Activated naive CD4-positive, alpha-beta T cell treated with anti-CD3 and anti-CD28 coated beads, Interleukin-2, amount 50 U/mL, for 24 hours (primary cell): ENCODE data around the gene DERA.
"Not testable (repeated sequence)": the region's sequence is repeated elsewhere in the genome, so short reads cannot be mapped to it uniquely, and the experiment has no call there.

Source experiments
- H3K27ac Mint-ChIP-seq: one replicate; pipeline ENCODE4 v1.8.0; 2021; ENCODE audit warnings: mild to moderate bottlenecking, mixed read lengths
- H3K27me3 Mint-ChIP-seq: one replicate; pipeline ENCODE4 v1.8.0; 2021; ENCODE audit warnings: mixed read lengths
- H3K36me3 Mint-ChIP-seq: one replicate; pipeline ENCODE4 v1.8.0; 2021; ENCODE audit warnings: mixed read lengths
- H3K4me1 Mint-ChIP-seq: one replicate; pipeline ENCODE4 v1.8.0; 2021; ENCODE audit warnings: mixed read lengths
- H3K4me3 Mint-ChIP-seq: one replicate; pipeline ENCODE4 v1.8.0; 2021; ENCODE audit warnings: mild to moderate bottlenecking, mixed read lengths
- H3K9me3 Mint-ChIP-seq: one replicate; pipeline ENCODE4 v1.8.0; 2021; ENCODE audit warnings: mixed read lengths

The DERA gene

GRCh38 chr12:15931590-15932053 lies 20.5 kb downstream of the DERA start:
- peaks cover 5% of the 10 kb centered on the region for H3K9me3 Mint-ChIP-seq
- H3K4me1 Mint-ChIP-seq: no peaks in the 10 kb centered on the region
- no peak overlapping the region for H3K27ac Mint-ChIP-seq
- H3K27me3 Mint-ChIP-seq: no peaks in the 10 kb centered on the region
- no peak overlapping the region for H3K4me3 Mint-ChIP-seq
- peaks cover 10% of the 10 kb centered on the region for H3K36me3 Mint-ChIP-seq

- H3K27ac Mint-ChIP-seq: no peak overlapping the region
- H3K36me3 Mint-ChIP-seq: peaks cover 10% of the 10 kb centered on the region
- no peaks in the 10 kb centered on the region for H3K27me3 Mint-ChIP-seq
- H3K4me3 Mint-ChIP-seq: no peak overlapping the region
- H3K9me3 Mint-ChIP-seq: peaks cover 11% of the 10 kb centered on the region
- no peaks in the 10 kb centered on the region for H3K4me1 Mint-ChIP-seq
Measured at GRCh38 chr12:15932327-15932726, 21.2 kb downstream of the DERA start.

DNA sequence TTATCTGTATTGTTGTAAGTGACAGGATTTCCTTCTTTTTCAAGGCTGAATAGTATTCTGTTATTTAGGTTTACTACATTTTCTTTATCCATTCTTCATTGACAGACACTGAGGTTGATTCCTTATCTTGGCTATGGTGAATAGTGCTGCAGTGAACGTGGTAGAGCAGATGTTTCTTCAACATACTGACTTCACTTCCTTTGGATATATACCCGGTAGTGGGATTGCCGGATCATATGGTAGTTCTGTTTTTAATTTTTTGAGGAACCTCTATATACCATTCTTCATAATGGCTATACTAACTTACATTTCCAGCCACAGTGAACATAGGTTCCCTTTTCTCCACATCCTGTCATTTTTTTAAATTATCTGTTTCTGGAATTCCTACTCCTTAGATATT lies 21.8 kb downstream of the DERA start:
- H3K9me3 Mint-ChIP-seq: peaks cover 11% of the 10 kb centered on the region
- H3K27ac Mint-ChIP-seq: no peak overlapping the region
- H3K4me1 Mint-ChIP-seq: peaks cover 5% of the 10 kb centered on the region
- H3K27me3 Mint-ChIP-seq: no peaks in the 10 kb centered on the region
- H3K36me3 Mint-ChIP-seq: peaks cover 15% of the 10 kb centered on the region
- no peak overlapping the region for H3K4me3 Mint-ChIP-seq

DNA sequence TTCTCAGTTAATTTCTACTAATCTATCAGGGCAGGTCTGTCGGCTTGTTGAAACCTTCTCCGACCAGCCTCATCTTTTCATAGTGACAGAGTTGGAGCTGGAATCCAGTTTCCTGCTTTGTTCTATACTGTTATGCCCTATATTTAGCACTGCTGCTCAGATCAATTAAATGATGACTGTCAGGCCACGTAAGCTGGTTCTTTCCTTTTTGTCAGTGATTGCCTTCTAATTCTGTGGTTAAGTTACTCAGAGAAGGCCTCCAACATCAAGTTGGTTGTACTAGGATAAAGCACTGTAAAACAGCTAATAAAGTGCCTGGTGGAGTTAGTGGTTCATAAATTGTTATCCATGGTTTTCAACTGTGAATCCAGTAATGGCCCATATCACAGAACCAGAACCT lies 22.6 kb downstream of the DERA start:
- peaks cover 15% of the 10 kb centered on the region for H3K36me3 Mint-ChIP-seq
- no peak overlapping the region for H3K4me3 Mint-ChIP-seq
- H3K4me1 Mint-ChIP-seq: peaks cover 5% of the 10 kb centered on the region
- H3K27me3 Mint-ChIP-seq: no peaks in the 10 kb centered on the region
- peaks cover 11% of the 10 kb centered on the region for H3K9me3 Mint-ChIP-seq
- H3K27ac Mint-ChIP-seq: no peak overlapping the region

GRCh38 chr12:15936751-15937150 lies 25.6 kb downstream of the DERA start:
- H3K27me3 Mint-ChIP-seq: no peaks in the 10 kb centered on the region

DNA sequence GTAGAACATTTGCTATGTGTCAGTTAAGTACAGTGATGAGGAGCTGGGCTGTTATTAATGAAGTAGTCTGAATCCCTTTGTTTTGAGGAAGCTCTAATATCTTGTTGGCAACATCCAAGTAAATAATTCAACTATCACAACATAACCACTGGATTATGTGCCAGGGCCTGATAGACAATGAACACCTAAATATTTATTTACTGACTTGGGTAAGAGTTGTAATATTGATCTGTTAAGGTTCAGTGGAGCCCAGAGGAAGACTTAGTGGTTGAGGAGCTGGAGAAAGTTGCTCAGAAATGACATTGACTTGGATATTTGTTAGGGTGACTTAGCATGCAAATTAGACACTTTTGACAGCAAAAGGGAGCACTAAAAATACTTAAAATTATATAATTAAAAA lies 26.8 kb downstream of the DERA start:
- H3K27ac Mint-ChIP-seq: no peak overlapping the region
- peaks cover 28% of the 10 kb centered on the region for H3K36me3 Mint-ChIP-seq
- H3K9me3 Mint-ChIP-seq: peaks cover 15% of the 10 kb centered on the region
- H3K4me1 Mint-ChIP-seq: peaks cover 9% of the 10 kb centered on the region
- H3K27me3 Mint-ChIP-seq: no peaks in the 10 kb centered on the region
- no peak overlapping the region for H3K4me3 Mint-ChIP-seq

More at GRCh38 chr12:15936751-15937150, 25.6 kb downstream of the DERA start:
- Mint-ChIP-seq H3K9me3 (peaks cover 16% of the 10 kb centered on the region), H3K4me1 (peaks cover 9% of the 10 kb centered on the region), H3K4me3 (no peak overlapping the region), H3K27ac (no peak overlapping the region), H3K36me3 (peaks cover 25% of the 10 kb centered on the region)

DNA sequence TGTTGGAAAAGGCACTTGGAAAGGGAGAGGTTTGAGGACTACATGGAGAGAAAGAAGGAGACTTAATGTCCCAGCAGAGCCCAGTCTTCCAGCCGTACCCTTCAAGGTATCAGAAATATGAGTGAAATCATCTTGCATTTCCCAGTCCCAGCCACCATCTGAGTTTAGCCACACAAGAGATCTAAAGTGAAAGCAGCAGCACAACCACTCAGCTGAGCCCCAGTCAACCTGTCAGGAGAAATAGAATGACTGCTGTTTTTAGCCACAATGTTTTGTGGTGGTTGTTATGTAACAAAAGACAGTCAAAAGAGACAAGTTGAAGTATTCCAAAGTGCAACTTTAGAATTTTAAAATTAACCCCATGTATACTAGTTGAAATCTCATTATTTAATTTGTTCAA lies 28.0 kb downstream of the DERA start:
- Mint-ChIP-seq H3K4me1 (peaks cover 9% of the 10 kb centered on the region), H3K36me3 (peaks cover 26% of the 10 kb centered on the region), H3K4me3 (no peak overlapping the region), H3K27me3 (no peaks in the 10 kb centered on the region), H3K27ac (no peak overlapping the region), H3K9me3 (peaks cover 12% of the 10 kb centered on the region)

GRCh38 chr12:15942475-15942874 lies 31.3 kb downstream of the DERA start:
- H3K27me3 Mint-ChIP-seq: no peaks in the 10 kb centered on the region
- peaks cover 17% of the 10 kb centered on the region for H3K4me1 Mint-ChIP-seq
- peaks cover 11% of the 10 kb centered on the region for H3K9me3 Mint-ChIP-seq
- peaks cover 34% of the 10 kb centered on the region for H3K36me3 Mint-ChIP-seq
- no peak overlapping the region for H3K27ac Mint-ChIP-seq
- no peak overlapping the region for H3K4me3 Mint-ChIP-seq

- not testable (repeated sequence) for H3K27me3 Mint-ChIP-seq, H3K27ac Mint-ChIP-seq, H3K4me3 Mint-ChIP-seq
- peaks cover 37% of the 10 kb centered on the region for H3K36me3 Mint-ChIP-seq
- peaks cover 17% of the 10 kb centered on the region for H3K4me1 Mint-ChIP-seq
- H3K9me3 Mint-ChIP-seq: peaks cover 15% of the 10 kb centered on the region
Measured at GRCh38 chr12:15943519-15943918, 32.4 kb downstream of the DERA start.

- not testable (repeated sequence) for H3K27ac Mint-ChIP-seq, H3K27me3 Mint-ChIP-seq, H3K9me3 Mint-ChIP-seq, H3K4me3 Mint-ChIP-seq
- peaks cover 22% of the 10 kb centered on the region for H3K36me3 Mint-ChIP-seq
- H3K4me1 Mint-ChIP-seq: peaks cover 17% of the 10 kb centered on the region
Measured at GRCh38 chr12:15948461-15948860, 37.3 kb downstream of the DERA start.

DNA sequence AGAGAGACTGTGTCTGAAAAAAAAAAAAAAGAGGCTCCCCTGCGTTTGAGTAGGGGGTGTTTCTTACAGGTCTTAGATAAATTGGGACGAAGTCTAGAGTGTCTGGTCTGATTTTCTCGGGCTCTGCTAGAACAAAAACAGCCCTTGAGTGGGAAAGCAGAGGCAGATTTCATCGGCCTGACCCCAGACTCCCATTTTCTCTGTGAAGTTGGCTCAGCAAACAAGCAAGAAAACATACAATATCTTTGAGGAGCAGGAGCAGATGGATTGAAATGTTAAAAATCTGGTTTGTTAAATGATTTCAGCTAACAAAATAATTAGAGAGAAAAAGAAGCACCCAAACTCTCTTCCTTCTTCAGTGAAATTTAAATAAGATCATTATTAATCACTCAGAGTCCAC lies 44.1 kb downstream of the DERA start:
- Mint-ChIP-seq H3K27ac (no peak overlapping the region), H3K36me3 (peaks cover 24% of the 10 kb centered on the region), H3K4me1 (no peaks in the 10 kb centered on the region), H3K9me3 (no peaks in the 10 kb centered on the region), H3K4me3 (no peak overlapping the region), H3K27me3 (no peaks in the 10 kb centered on the region)

- Mint-ChIP-seq H3K4me1 (no peaks in the 10 kb centered on the region), H3K9me3 (no peaks in the 10 kb centered on the region), H3K27me3 (no peaks in the 10 kb centered on the region), H3K4me3 (no peak overlapping the region), H3K27ac (no peak overlapping the region), H3K36me3 (peaks cover 29% of the 10 kb centered on the region)
Measured at GRCh38 chr12:15956010-15956409, 44.9 kb downstream of the DERA start.

DNA sequence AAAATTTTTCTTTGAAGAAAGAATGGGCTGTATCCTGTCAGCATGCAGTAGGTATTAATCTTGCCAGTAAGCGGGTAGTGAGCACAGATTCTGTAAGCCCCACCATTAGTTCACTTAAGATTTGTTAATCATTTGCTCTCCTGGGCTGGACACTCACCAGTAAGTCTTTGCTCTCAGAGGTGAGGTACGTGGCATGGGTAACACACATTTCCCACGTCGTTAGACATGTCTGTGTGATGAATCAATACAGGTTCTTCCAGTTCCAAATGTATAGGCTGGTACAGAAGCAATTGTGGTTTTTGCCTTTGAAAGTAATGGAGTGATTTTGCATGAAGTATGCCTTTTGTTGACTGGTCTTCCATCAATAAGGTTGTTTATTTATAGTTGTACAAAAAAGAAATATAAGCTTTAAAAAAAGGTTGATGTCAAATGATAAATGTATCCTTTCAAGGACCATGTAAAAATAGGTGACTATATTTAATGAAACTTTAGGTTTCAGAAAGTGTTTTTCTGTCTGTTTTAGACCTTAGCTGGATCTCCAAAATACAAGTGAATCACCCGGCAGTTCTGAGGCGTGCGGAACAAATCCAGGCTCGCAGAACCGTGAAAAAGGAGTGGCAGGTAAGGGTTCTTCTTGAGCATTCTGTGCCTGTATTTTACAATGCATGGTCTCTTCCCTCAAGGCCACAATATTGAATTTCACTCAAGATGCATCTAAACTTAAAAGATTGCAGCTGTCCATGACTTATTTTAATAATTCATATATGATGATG lies 45.5 kb downstream of the DERA start:
- H3K9me3 Mint-ChIP-seq: no peaks in the 10 kb centered on the region
- no peak overlapping the region for H3K4me3 Mint-ChIP-seq
- H3K27me3 Mint-ChIP-seq: no peaks in the 10 kb centered on the region
- H3K27ac Mint-ChIP-seq: peak overlapping the region; percentile 30
- H3K36me3 Mint-ChIP-seq: peaks cover 31% of the 10 kb centered on the region
- H3K4me1 Mint-ChIP-seq: no peaks in the 10 kb centered on the region

DNA sequence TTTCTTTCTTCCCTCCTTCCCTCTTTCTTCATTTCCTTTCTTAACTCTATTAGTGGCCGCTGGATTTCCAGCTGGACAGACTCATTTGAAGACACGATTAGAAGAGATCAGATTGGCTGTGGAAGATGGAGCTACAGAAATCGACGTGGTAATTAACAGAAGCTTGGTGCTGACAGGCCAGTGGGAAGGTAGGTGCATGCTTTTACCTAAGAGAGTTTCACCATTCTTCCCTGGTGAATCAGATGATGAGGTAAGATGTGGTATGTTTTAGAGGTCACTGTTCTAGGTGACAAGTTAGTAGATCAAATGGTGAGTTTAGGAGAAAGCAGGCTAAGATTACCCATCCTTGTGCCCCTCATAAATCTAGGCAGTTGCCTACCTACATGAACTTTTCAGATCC lies 51.6 kb downstream of the DERA start:
- Mint-ChIP-seq H3K27ac (no peak overlapping the region), H3K36me3 (peaks cover 33% of the 10 kb centered on the region), H3K27me3 (no peaks in the 10 kb centered on the region), H3K4me3 (no peak overlapping the region), H3K9me3 (no peaks in the 10 kb centered on the region), H3K4me1 (no peaks in the 10 kb centered on the region)

DNA sequence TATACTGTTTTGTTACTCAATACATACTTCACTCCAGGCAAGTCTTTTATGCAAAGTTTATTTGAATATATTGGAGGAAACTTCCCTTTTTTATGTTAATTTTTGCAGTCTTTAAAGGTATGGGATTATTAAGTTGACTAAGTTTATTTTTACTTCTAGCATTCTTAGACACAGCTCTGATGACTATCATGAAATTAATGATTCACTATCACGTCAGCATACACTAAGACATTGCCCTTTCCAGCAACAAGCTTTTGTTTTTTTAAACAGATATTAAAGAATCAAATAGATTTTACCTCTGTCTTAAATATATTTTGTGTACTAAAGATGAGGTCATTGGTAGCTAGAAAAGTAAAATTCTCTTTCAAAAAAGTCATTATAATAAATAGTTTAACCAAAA lies 52.1 kb downstream of the DERA start:
- peaks cover 29% of the 10 kb centered on the region for H3K36me3 Mint-ChIP-seq
- H3K4me1 Mint-ChIP-seq: no peaks in the 10 kb centered on the region
- no peak overlapping the region for H3K4me3 Mint-ChIP-seq
- H3K9me3 Mint-ChIP-seq: no peaks in the 10 kb centered on the region
- no peaks in the 10 kb centered on the region for H3K27me3 Mint-ChIP-seq
- no peak overlapping the region for H3K27ac Mint-ChIP-seq

GRCh38 chr12:15966426-15966825 lies 55.3 kb downstream of the DERA start:
- H3K4me1 Mint-ChIP-seq: no peaks in the 10 kb centered on the region
- H3K9me3 Mint-ChIP-seq: no peaks in the 10 kb centered on the region
- no peak overlapping the region for H3K27ac Mint-ChIP-seq
- H3K36me3 Mint-ChIP-seq: peaks cover 25% of the 10 kb centered on the region
- no peaks in the 10 kb centered on the region for H3K27me3 Mint-ChIP-seq
- H3K4me3 Mint-ChIP-seq: no peak overlapping the region

- peaks cover 25% of the 10 kb centered on the region for H3K36me3 Mint-ChIP-seq
- not testable (repeated sequence) for H3K27ac Mint-ChIP-seq, H3K27me3 Mint-ChIP-seq, H3K9me3 Mint-ChIP-seq, H3K4me1 Mint-ChIP-seq, H3K4me3 Mint-ChIP-seq
Measured at GRCh38 chr12:15967053-15967452, 55.9 kb downstream of the DERA start.
